H1 (cell line): ENCODE results near the gene CD300LG. TPM values are rescaled to one million over a fixed set of nuclear protein-coding genes. Genes with fewer than 3 reads are reported as not detected.

Experiments
- BRCA1 ChIP-seq: IDR thresholded peaks from 2 replicates; pipeline ENCODE4 v1.6.1; 2012; ENCODE audit warnings: low read depth, low read length, improper control_type of control experiment
- CHD7 ChIP-seq: fragments of 300-600 bp; sonication (generic); IDR thresholded peaks from 2 replicates; pipeline ENCODE4 v1.7.1; 2012; ENCODE audit warnings: low read length, moderate library complexity, mild to moderate bottlenecking, inconsistent platforms; ENCODE audit not compliant: insufficient replicate concordance
- E2F6 ChIP-seq: IDR thresholded peaks from 2 replicates; pipeline ENCODE4 v1.6.1; 2012; ENCODE audit warnings: inconsistent platforms
- FOSL1 ChIP-seq: IDR thresholded peaks from 2 replicates; pipeline ENCODE4 v1.6.1; 2011; ENCODE audit warnings: mild to moderate bottlenecking, low read depth, low read length, moderate library complexity; ENCODE audit not compliant: insufficient read depth
- HDAC6 ChIP-seq: IDR thresholded peaks from one replicate; pipeline ENCODE4 v1.7.1; 2012; ENCODE audit warnings: low read depth, mild to moderate bottlenecking, inconsistent platforms, low read length, moderate library complexity
- KDM1A ChIP-seq: fragments of 200-600, 300-600 bp; sonication (generic); IDR thresholded peaks from 2 replicates; pipeline ENCODE4 v1.7.1; 2016; ENCODE audit warnings: mild to moderate bottlenecking, low read length, borderline replicate concordance
- KDM5A ChIP-seq: fragments of 200-600 bp; IDR thresholded peaks from 2 replicates; pipeline ENCODE4 v1.7.1; 2012; ENCODE audit warnings: mild to moderate bottlenecking, low read length, inconsistent platforms, mixed read lengths
- POLR2A ChIP-seq, 2 experiments: IDR thresholded peaks; 1 replicate in 1 of 2; 2 replicates in 1 of 2; pipeline ENCODE4 v1.6.1; 2011; ENCODE audit warnings: low read depth in 2 of 2, low read length in 2 of 2, mild to moderate bottlenecking in 2 of 2; ENCODE audit errors: control extremely low read depth in 1 of 2
- RFX5 ChIP-seq: IDR thresholded peaks from 2 replicates; pipeline ENCODE4 v1.6.1; 2011; ENCODE audit warnings: low read depth, low read length, improper control_type of control experiment, borderline replicate concordance
- SIRT6 ChIP-seq: IDR thresholded peaks from one replicate; pipeline ENCODE4 v1.7.1; 2012; ENCODE audit warnings: low read length, inconsistent platforms
- SP4 ChIP-seq: IDR thresholded peaks from 2 replicates; pipeline ENCODE4 v1.6.1; 2012; ENCODE audit warnings: low read length, inconsistent platforms
- polyA plus RNA-seq, 7 experiments: library from polyadenylated mRNA; depleted of rRNA in 3 of 7; stranded (reverse) in 5 of 7; unstranded in 2 of 7; fragments of >200 nt in 5 of 7; fragments of 200-250 nt in 2 of 7; gene quantifications; 1 replicate in 5 of 7; 2 replicates in 1 of 7; 4 replicates in 1 of 7; pipeline versions ENCODE4 v1.2.1 to v1.2.3, GENCODE V29; 2011 to 2013; ENCODE audit warnings: missing spikeins in 2 of 7, mixed read lengths in 2 of 7
- total RNA-seq: library from RNA; stranded (reverse); fragmentation: NEBNext Ultra II Directional; extraction: Animal tissue kit (Norgen Biotek cat#: 25700); gene quantifications from 2 replicates; pipeline ENCODE4 v1.2.1, GENCODE V29; 2021

Gene CD300LG
- total and polyA plus RNA-seq, 2 of the 8 experiments (the other 6 are each of a cell fraction or from before 2014, with no cell fraction given), result 0.06 TPM; not detected in 1

- TF ChIP-seq CHD7 (no peak), BRCA1 (no peak), SP4 (no peak), FOSL1 (no peak), POLR2A (IDR thresholded peaks at IDR 0.05; ENCODE audit: control extremely low read depth in 1 of 2, low read depth in 2 of 2, low read length in 2 of 2) (no peak), HDAC6 (no peak), RFX5 (no peak), KDM1A (no peak), KDM5A (no peak), SIRT6 (no peak), E2F6 (no peak)
These were observed 51.5 kb downstream of the CD300LG start (continued) for GRCh38 chr17:43898446-43898845.
